ENCODE results near the gene QSOX1.

The QSOX1 gene

DNA sequence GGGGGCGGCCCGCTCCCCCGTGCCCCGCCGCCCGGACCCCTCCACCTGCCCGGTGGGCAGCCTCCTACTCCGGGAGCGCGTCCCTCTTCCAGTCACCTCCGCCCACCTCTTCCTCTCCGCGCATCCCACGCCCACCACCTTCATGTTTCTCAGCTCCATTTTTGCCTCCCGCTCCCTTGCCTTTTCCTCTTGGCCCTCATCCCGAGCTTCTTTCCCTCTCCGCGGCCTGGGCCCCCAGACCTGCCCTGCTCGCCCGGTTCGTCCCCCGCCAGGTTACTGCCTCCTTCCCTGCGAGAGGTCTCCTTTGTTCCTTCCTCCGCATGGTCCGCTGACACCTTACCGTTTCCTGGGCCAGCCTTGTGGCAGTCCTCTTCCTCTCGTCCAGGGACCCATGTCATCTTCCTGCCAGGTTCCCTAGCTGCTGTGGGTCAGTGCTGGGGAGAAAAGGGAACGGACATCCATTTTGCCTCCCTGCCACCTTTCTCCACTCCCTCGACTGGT, 563 bp downstream of the QSOX1 start:
- in situ Hi-C loops (cut with HindIII; ENCODE audit: low pct_unique_long_range_greater_than_20kb, low sequenced_read_pairs), result no loop called here
- no peak for TF ChIP-seq JUND (IDR thresholded peaks at IDR 0.05; ENCODE audit: low read depth)
- no peak for DNase-seq (ENCODE audit: low read depth in 1 of 2, low spot score in 1 of 2)

DNA sequence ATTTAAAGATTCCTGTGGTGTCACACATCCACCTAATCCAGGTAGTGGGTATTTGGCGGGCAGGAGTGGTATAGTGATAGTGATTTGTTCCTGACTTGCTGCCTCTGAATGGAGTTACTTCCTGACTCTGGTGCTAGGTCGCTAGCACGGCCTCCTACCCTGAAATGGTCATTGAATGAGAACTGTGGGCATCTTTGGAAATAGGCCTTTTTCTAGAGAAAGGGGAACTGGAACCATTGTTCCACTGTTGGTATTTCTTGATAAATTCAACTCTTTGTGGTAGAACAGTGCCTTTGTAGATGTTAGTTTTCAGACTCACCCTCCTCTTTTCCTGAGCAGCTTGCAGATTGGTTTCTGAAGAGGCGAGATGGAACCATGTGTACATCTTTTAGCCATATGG, 1.5 kb downstream of the QSOX1 start:
- DNase-seq (ENCODE audit: low read depth in 1 of 2, low spot score in 1 of 2), result no peak
- no peak for TF ChIP-seq JUND (IDR thresholded peaks at IDR 0.05; ENCODE audit: low read depth)
- in situ Hi-C loops (cut with HindIII; ENCODE audit: low pct_unique_long_range_greater_than_20kb, low sequenced_read_pairs), result no loop called here

DNA sequence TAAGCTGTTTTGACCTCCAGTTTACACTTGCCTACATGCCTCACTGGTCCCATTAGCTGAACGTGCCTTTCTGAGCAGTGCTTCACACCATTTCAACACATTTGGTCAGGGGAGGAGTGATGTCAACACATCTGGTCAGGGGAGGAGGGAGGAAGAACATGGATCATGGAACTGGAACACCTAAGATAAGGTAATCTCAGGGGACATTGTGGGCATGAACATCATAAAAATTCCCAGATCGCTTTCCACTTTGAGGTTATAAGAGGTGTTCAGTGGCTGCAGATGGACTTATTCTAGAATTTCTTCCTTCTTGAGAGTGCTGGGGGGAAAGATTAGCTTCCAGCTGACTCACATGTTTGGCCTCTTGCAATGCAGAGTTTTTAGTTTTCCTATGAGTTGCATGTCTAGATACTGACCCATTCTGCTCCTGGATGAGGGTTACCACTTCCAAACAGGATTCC, 2.0 kb downstream of the QSOX1 start:
- no peak for DNase-seq (ENCODE audit: low read depth in 1 of 2, low spot score in 1 of 2)
- no peak for TF ChIP-seq JUND (IDR thresholded peaks at IDR 0.05; ENCODE audit: low read depth)
- in situ Hi-C loops (cut with HindIII; ENCODE audit: low pct_unique_long_range_greater_than_20kb, low sequenced_read_pairs), result no loop called here

DNA sequence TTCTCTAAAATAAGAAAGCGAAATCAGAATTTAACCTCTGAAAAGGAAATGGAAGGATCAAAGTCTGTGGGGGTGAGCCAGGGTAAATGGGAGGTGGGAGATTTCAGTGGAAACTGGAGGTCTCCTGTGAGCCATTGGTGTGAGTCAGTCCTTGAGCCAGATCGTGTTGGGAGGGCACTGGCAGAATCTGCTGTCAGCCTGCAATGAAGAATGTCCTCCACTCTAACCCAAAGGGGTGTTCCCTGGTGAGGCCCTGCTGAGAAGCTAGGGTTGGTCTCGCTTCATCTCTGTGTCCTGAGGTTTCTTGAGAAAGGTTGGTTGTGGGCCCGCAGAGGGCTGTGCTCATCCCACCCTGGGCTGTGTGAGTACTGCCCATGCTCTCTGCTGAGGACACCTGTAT, 2.4 kb downstream of the QSOX1 start:
- in situ Hi-C loops (cut with HindIII; ENCODE audit: low pct_unique_long_range_greater_than_20kb, low sequenced_read_pairs), result no loop called here
- no peak for TF ChIP-seq JUND (IDR thresholded peaks at IDR 0.05; ENCODE audit: low read depth)
- DNase-seq (ENCODE audit: low read depth in 1 of 2, low spot score in 1 of 2), result no peak

DNA sequence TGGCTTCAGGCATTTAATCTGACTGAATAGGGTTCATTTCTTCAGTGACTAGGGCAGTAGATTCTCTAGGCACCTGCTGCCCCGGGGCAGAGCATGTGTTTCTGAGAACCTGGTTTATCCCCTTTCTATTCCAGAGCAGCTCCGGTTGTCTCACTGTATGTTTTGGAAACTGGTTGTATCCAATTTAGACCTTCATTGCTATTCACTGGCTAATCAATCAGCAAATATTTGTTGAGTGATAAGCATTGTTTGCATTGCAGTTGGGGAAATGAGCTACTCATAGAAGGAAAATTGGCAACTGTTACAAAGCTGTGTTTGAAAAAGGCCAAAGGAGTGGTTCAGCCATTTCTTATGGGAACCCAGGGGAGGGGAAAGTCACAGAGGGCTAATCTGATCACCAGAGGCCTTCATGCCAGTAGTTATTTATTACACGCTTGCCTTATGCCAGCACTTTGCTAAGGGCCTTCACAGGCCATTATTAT, 2.9 kb downstream of the QSOX1 start:
- TF ChIP-seq JUND (IDR thresholded peaks at IDR 0.05; ENCODE audit: low read depth), result peak; percentile 96
- in situ Hi-C loops (cut with HindIII; ENCODE audit: low pct_unique_long_range_greater_than_20kb, low sequenced_read_pairs), result no loop called here
- peak; percentile 77 to 97 for DNase-seq (ENCODE audit: low read depth in 1 of 2, low spot score in 1 of 2)

DNA sequence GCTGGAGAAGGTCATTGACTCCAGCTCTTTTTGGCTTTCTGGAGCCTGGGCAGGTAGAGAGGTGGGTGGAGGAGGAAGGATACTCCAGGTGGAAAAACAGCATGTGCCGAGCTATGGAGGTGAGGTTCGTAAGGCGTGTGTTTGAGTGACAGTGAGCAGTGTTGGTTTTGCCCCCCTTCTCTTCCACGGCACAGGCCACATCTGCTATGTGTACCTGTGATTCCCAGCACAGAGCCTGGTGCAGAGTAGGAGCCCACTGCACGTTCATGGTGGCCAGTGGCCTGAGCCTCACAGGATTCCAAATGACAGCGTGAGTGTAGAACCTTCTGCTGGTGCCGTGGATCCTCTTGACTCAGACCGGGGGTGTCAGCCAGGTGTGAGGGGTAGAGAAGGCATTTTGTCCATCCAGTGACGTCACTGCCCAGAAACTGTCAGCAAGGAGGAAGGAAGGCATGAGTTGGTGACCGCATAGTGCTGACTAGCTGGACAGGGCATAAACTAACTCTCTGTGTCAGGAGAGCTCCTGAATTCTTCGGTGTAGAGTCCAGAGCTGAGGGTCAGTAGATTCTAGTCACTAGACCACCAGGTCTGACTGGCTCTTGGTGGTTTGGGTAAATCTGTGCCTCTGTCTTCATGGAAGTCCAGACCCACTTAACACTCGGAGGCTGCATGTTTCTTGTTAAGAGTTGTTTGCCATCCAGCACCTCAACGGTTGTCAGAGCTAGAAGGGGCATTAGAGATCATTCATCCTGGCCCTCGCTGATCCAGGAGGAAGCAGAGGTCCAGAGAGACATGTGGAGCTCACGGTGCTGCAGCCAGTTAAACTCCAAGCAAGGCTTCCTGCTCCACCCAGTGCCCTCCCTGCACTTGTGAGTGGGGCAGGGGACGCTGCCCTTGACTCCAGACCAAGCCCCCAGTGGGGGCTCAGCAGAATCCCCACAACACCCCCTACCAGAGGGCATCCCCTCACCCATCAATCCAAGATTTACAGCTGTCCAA, 3.8 kb downstream of the QSOX1 start:
- in situ Hi-C loops (cut with HindIII; ENCODE audit: low pct_unique_long_range_greater_than_20kb, low sequenced_read_pairs), result no loop called here
- DNase-seq (ENCODE audit: low read depth in 1 of 2, low spot score in 1 of 2), result no peak
- TF ChIP-seq JUND (IDR thresholded peaks at IDR 0.05; ENCODE audit: low read depth), result no peak

DNA sequence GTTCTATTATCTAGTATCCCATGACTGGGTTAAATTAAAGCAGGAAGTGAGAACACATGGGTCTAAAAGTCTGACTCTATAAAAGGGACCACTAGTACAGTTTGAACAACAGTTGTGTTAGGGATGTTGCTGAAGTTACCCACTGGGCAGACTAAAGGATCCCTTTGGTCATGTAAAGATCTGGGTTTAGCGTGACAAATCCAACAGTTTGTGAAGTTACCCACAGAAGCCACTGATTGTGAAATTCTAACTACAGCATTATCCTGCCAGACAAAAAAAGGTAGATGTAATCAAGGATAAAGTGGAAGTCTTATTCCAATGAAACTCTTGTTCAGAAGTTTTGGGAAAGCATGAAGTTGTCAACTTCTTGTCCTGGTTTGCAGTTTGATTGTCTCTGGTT, 5.7 kb downstream of the QSOX1 start:
- no peak for TF ChIP-seq JUND (IDR thresholded peaks at IDR 0.05; ENCODE audit: low read depth)
- DNase-seq (ENCODE audit: low read depth in 1 of 2, low spot score in 1 of 2), result no peak
- in situ Hi-C loops (cut with HindIII; ENCODE audit: low pct_unique_long_range_greater_than_20kb, low sequenced_read_pairs), result no loop called here

DNA sequence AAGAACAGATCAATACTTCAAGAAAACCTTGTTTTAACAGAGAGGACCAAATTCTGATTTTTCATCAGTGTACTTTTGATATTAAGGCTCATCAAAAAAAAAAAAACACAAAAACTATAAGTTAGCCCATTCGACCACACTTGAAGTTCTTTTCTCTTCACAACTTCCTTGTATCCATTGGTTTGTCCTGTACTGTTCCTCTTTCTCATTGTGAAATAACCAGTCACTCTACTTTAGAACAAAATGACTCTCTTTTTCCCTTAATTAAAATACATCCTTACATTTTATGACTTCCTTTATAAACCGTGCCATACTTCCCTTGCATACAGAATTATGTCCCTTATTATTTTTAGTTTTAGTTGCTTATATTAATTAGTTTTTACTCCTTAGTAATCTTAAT, 8.4 kb downstream of the QSOX1 start:
- DNase-seq (ENCODE audit: low read depth in 1 of 2, low spot score in 1 of 2), result no peak
- in situ Hi-C loops (cut with HindIII; ENCODE audit: low pct_unique_long_range_greater_than_20kb, low sequenced_read_pairs), result no loop called here
- TF ChIP-seq JUND (IDR thresholded peaks at IDR 0.05; ENCODE audit: low read depth), result no peak

DNA sequence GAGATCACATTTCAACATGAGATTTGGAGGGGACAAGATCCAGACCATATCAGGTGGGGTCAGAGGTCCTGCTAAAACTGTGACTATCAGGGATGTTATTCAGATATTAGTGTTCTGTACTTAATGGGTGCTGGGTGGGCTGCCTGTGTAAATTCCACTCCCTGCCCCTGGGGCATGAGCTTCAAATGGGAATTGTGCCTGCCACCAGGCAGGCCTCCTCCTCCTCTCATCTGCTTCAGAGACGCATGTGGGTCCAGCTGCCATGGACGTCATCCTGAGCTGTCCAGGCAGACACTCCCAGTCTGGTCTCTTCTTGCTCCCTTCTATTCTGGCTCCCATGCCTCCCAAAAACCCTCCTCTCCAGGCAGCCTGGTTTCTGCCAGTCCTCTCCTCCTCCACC, 10.4 kb downstream of the QSOX1 start:
- no peak for DNase-seq (ENCODE audit: low read depth in 1 of 2, low spot score in 1 of 2)
- TF ChIP-seq JUND (IDR thresholded peaks at IDR 0.05; ENCODE audit: low read depth), result no peak
- in situ Hi-C loops (cut with HindIII; ENCODE audit: low pct_unique_long_range_greater_than_20kb, low sequenced_read_pairs), result no loop called here

DNA sequence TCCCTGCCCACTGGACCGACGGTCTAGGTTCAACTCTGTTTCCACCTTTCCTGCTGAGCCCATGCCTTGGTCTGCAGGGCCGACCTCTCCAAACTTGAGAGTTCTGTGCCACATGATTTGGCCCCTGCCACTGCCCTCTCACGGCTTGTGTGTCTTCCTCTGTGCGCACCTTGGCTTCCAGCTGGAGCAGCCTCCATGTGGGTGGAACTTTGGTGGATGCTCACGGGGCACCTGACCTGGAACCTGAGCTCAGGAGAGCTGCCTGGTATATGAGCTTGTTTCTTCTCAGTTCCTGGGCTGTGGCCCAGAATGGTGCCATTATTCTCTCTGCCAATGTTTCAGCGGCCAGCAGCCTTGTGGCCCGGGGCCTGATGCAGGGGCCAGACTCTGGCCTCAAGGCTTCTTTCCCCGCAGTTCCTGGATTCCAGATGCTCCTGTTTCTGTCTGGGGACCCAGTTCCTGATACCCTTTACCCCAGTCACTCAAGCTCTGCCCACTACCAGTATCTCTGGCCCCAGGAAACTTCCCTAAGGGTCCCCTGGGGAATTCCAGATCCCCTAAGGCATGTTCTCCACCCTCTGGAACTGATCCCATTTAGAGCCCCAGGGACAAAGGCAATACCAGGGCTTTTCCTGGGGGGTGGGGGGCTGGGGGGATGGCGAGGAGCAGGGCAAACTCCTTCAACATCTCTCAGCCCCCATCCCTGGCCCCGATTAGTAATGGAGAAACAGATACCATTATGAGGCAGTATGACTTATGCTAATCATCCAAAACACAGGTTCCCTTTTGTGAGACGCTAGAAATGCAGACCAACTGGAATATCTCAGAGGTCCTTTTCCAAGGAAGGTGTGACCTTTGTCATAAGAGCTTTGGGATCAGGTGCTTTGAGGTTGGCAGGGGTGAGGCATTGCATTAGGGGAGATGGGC, 11.1 kb downstream of the QSOX1 start:
- in situ Hi-C loops (cut with HindIII; ENCODE audit: low pct_unique_long_range_greater_than_20kb, low sequenced_read_pairs), result no loop called here
- TF ChIP-seq JUND (IDR thresholded peaks at IDR 0.05; ENCODE audit: low read depth), result no peak
- no peak for DNase-seq (ENCODE audit: low read depth in 1 of 2, low spot score in 1 of 2)

DNA sequence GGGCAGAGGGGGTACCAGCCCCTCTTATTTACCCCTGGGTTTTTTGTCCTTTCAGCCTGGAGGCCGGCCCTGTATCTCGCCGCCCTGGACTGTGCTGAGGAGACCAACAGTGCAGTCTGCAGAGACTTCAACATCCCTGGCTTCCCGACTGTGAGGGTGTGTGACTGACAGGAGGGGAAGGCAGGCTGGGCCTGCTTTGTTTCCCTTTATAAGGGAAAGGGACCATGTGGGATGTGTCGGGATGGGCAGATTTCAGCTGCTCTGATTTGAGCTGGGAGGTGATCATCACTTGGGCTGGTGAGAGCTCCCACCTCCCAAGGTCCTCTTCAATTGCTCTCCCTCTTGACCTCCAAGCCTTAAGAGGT, 11.7 kb downstream of the QSOX1 start:
- TF ChIP-seq JUND (IDR thresholded peaks at IDR 0.05; ENCODE audit: low read depth), result no peak
- DNase-seq (ENCODE audit: low read depth in 1 of 2, low spot score in 1 of 2), result no peak
- in situ Hi-C loops (cut with HindIII; ENCODE audit: low pct_unique_long_range_greater_than_20kb, low sequenced_read_pairs), result no loop called here

DNA sequence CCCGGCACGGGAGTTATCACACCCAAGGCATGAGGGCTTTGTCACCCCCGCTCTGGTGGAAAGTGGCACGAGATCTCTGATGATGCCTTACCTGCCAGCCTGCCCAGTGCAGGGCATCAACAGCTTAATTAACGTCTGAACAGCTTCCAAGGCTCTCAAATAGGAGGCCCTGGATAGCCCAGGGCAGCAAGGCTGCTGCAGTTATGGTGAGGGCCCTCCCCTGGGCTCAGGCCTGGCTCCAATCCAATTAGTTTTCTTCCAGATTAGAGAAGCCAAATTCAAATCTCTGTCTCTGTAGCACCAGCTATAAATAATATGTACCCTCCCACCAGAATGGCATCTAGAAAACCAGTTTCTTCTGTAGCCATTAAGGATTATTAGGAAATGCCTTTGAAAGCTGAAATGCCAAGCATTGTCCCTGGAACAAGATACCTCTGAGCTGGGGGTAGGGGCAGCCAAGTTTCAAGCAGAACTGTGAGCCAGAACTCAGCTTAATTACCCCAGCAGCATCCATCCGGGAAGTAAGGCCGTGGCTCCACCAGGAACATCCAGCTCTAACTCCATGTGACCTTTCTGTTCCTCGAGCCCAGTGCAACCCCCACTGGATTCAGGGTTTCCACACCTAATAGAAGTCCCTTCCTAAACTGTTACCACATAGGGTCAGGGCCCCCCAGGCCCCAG, 12.5 kb downstream of the QSOX1 start:
- no peak for TF ChIP-seq JUND (IDR thresholded peaks at IDR 0.05; ENCODE audit: low read depth)
- no peak for DNase-seq (ENCODE audit: low read depth in 1 of 2, low spot score in 1 of 2)
- in situ Hi-C loops (cut with HindIII; ENCODE audit: low pct_unique_long_range_greater_than_20kb, low sequenced_read_pairs), result no loop called here

Measured in T47D (cell line).